H1 (cell line): ENCODE measurements around the gene BAHD1. TPM values are rescaled to one million over a fixed set of nuclear protein-coding genes. Genes with fewer than 3 reads are reported as not detected.
A peak's percentile ranks its signal among the peaks of the same experiment; 100 is the strongest.

ENCODE experiments used
- CTCF ChIA-PET: fragments of 300-600 bp; sonication (Branson Sonifier 250); formaldehyde crosslinking; loops from one replicate; lab custom pipeline; 2021; ENCODE audit not compliant: partially characterized antibody; lab: Charles Lee
- POLR2A ChIA-PET: fragments of 300-600 bp; sonication (Branson Sonifier 250); formaldehyde crosslinking; loops from one replicate; lab custom pipeline; 2021; ENCODE audit warnings: inconsistent platforms; ENCODE audit not compliant: partially characterized antibody; lab: Charles Lee
- DNase-seq, 2 experiments: peaks; one replicate each; pipeline versions ENCODE4 v3.0.0 to v3.0.0-alpha.2; 2010 to 2022; ENCODE audit warnings: low spot score in 2 of 2, low read depth in 1 of 2, mixed read lengths in 1 of 2
- FAIRE-seq: peaks from 2 replicates; lab custom pipeline; 2011; peaks lifted over from hg19 to GRCh38; lab: Jason Lieb, UNC
- H2AFZ ChIP-seq: 2 replicates; pipeline ENCODE4 v1.8.1; 2012; ENCODE audit warnings: low read length, inconsistent platforms
- H2AK5ac ChIP-seq: 2 replicates; pipeline ENCODE4 v1.6.1; 2013; ENCODE audit warnings: low read depth, low read length
- H2BK120ac ChIP-seq: replicated peaks from 2 replicates; pipeline ENCODE3; 2013; ENCODE audit warnings: low read depth, low read length, inconsistent platforms
- H2BK12ac ChIP-seq: 2 replicates; pipeline ENCODE4 v1.6.1; 2013; ENCODE audit warnings: low read depth, low read length
- H2BK15ac ChIP-seq: 2 replicates; pipeline ENCODE4 v1.6.1; 2013; ENCODE audit warnings: low read length
- H2BK20ac ChIP-seq: 2 replicates; pipeline ENCODE4 v1.6.1; 2013; ENCODE audit warnings: low read length
- H2BK5ac ChIP-seq: 2 replicates; pipeline ENCODE4 v1.6.1; 2013; ENCODE audit warnings: low read depth, low read length
- H3K14ac ChIP-seq: 2 replicates; pipeline ENCODE4 v1.6.1; 2013; ENCODE audit warnings: inconsistent platforms; ENCODE audit not compliant: insufficient read length
- H3K18ac ChIP-seq: 2 replicates; pipeline ENCODE4 v1.6.1; 2013; ENCODE audit warnings: low read length; ENCODE audit errors: extremely low read depth
- H3K23ac ChIP-seq: 2 replicates; pipeline ENCODE4 v1.6.1; 2013; ENCODE audit warnings: inconsistent platforms; ENCODE audit not compliant: insufficient read length
- H3K23me2 ChIP-seq: 2 replicates; pipeline ENCODE4 v1.6.1; 2013; ENCODE audit warnings: low read depth, low read length
- H3K27ac ChIP-seq: 2 replicates; pipeline ENCODE4 v1.6.1; 2011; ENCODE audit warnings: low read depth, low read length, inconsistent platforms
- H3K27me3 ChIP-seq, 4 experiments: replicated peaks in 1 of 4; 1 replicate in 1 of 4; 2 replicates in 3 of 4; pipeline versions ENCODE4 v1.6.1 to v1.8.1; 2011 to 2013; ENCODE audit warnings: low read length in 3 of 4, mild to moderate bottlenecking in 3 of 4, inconsistent platforms in 2 of 4, mixed read lengths in 2 of 4, moderate library complexity in 1 of 4; ENCODE audit not compliant: control insufficient read depth in 3 of 4, insufficient read depth in 3 of 4; ENCODE audit errors: extremely low read depth in 1 of 4
- H3K36me3 ChIP-seq, 4 experiments: 2 replicates each; pipeline versions ENCODE4 v1.6.1 to v1.8.1; 2011 to 2013; ENCODE audit warnings: mild to moderate bottlenecking in 4 of 4, low read length in 3 of 4, moderate library complexity in 2 of 4, control low read depth in 1 of 4, inconsistent platforms in 1 of 4; ENCODE audit not compliant: insufficient read depth in 4 of 4, control insufficient read depth in 2 of 4
- H3K4ac ChIP-seq: replicated peaks from 2 replicates; pipeline ENCODE3; 2013; ENCODE audit warnings: low read length, low read depth, mixed read lengths, inconsistent platforms; ENCODE audit not compliant: insufficient read length
- H3K4me1 ChIP-seq, 4 experiments: replicated peaks in 1 of 4; 1 replicate in 1 of 4; 2 replicates in 3 of 4; pipeline versions ENCODE4 v1.6.1 to v1.8.1; 2011 to 2013; ENCODE audit warnings: low read length in 3 of 4, inconsistent platforms in 2 of 4, mixed read lengths in 1 of 4; ENCODE audit not compliant: insufficient read depth in 4 of 4, control insufficient read depth in 3 of 4
- H3K4me2 ChIP-seq, 2 experiments: 2 replicates each; pipeline versions ENCODE4 v1.6.1 to v1.8.1; 2011 to 2013; ENCODE audit warnings: low read depth in 2 of 2, low read length in 2 of 2, control low read depth in 1 of 2, inconsistent platforms in 1 of 2, mild to moderate bottlenecking in 1 of 2; ENCODE audit not compliant: insufficient read depth in 1 of 2
- H3K4me3 ChIP-seq, 4 experiments: fragments of 200-600, 300-600 bp in 1 of 4; sonication (generic), shearing (Covaris generic), sonication (Bioruptor Twin) in 1 of 4; 2 replicates each; pipeline versions ENCODE4 v1.5.1 to v1.8.1; 2011 to 2016; ENCODE audit warnings: low read length in 4 of 4, low read depth in 3 of 4, control low read depth in 2 of 4, inconsistent platforms in 2 of 4, mild to moderate bottlenecking in 2 of 4, mixed read lengths in 1 of 4, moderate library complexity in 1 of 4; ENCODE audit not compliant: insufficient read depth in 2 of 4; ENCODE audit errors: extremely low read depth in 1 of 4
- H3K56ac ChIP-seq: replicated peaks from 2 replicates; pipeline ENCODE3; 2013; ENCODE audit warnings: low read depth, mild to moderate bottlenecking, mixed read lengths, low read length, inconsistent platforms; ENCODE audit not compliant: insufficient read length
- H3K79me1 ChIP-seq: 2 replicates; pipeline ENCODE4 v1.6.1; 2013; ENCODE audit warnings: low read depth, low read length, control low read depth
- H3K79me2 ChIP-seq, 2 experiments: 2 replicates each; pipeline versions ENCODE4 v1.6.1 to v1.8.1; 2012 to 2013; ENCODE audit warnings: low read length in 2 of 2, mild to moderate bottlenecking in 2 of 2, inconsistent platforms in 1 of 2; ENCODE audit not compliant: insufficient read depth in 2 of 2, control insufficient read depth in 1 of 2
- H3K9ac ChIP-seq, 4 experiments: replicated peaks in 1 of 4; 1 replicate in 1 of 4; 2 replicates in 3 of 4; pipeline versions ENCODE4 v1.6.1 to v1.8.1; 2011 to 2013; ENCODE audit warnings: low read depth in 3 of 4, low read length in 3 of 4, control low read depth in 2 of 4, mild to moderate bottlenecking in 2 of 4, moderate library complexity in 2 of 4, inconsistent platforms in 1 of 4; ENCODE audit errors: extremely low read depth in 1 of 4
- H3K9me3 ChIP-seq, 2 experiments: 2 replicates each; pipeline versions ENCODE4 v1.6.1 to v1.8.1; 2012 to 2013; ENCODE audit warnings: mild to moderate bottlenecking in 2 of 2, moderate library complexity in 2 of 2, control low read depth in 1 of 2, inconsistent platforms in 1 of 2, low read depth in 1 of 2, low read length in 1 of 2, mixed read lengths in 1 of 2; ENCODE audit not compliant: insufficient read depth in 2 of 2
- H4K20me1 ChIP-seq, 2 experiments: replicated peaks in 1 of 2; 2 replicates each; pipeline versions ENCODE3 to v1.8.1; 2011 to 2013; ENCODE audit warnings: inconsistent platforms in 2 of 2, low read length in 2 of 2, mild to moderate bottlenecking in 1 of 2; ENCODE audit not compliant: insufficient read depth in 2 of 2, control insufficient read depth in 1 of 2
- H4K5ac ChIP-seq: 2 replicates; pipeline ENCODE4 v1.6.1; 2013; ENCODE audit warnings: low read length, low read depth, mixed read lengths, inconsistent platforms; ENCODE audit not compliant: insufficient read length
- H4K8ac ChIP-seq: 2 replicates; pipeline ENCODE4 v1.8.0; 2013; ENCODE audit warnings: mild to moderate bottlenecking, moderate library complexity, low read length, inconsistent platforms; ENCODE audit not compliant: insufficient read depth; ENCODE audit errors: extremely low read depth
- H4K91ac ChIP-seq: replicated peaks from 2 replicates; pipeline ENCODE3; 2013; ENCODE audit warnings: low read length, mixed read lengths, inconsistent platforms; ENCODE audit not compliant: insufficient read length
- HDAC2 ChIP-seq, 2 experiments: fragments of 300-600 bp in 1 of 2; sonication (generic) in 1 of 2; IDR thresholded peaks; 2 replicates each; pipeline ENCODE4 v1.6.1; 2011 to 2012; ENCODE audit warnings: low read depth in 2 of 2, low read length in 2 of 2, mild to moderate bottlenecking in 2 of 2, moderate library complexity in 2 of 2, borderline replicate concordance in 1 of 2, inconsistent platforms in 1 of 2
- NANOG ChIP-seq: IDR thresholded peaks from 2 replicates; pipeline ENCODE4 v1.6.1; 2011; ENCODE audit warnings: low read length, low read depth, mild to moderate bottlenecking, inconsistent platforms; ENCODE audit not compliant: insufficient read depth, poor library complexity, severe bottlenecking
- POLR2AphosphoS5 ChIP-seq: IDR thresholded peaks from 2 replicates; pipeline ENCODE4 v1.6.1; 2011; ENCODE audit warnings: low read depth, low read length
- RXRA ChIP-seq: IDR thresholded peaks from 2 replicates; pipeline ENCODE4 v1.6.1; 2011; ENCODE audit warnings: low read depth, mild to moderate bottlenecking, low read length, moderate library complexity; ENCODE audit not compliant: insufficient read depth
- ZNF274 ChIP-seq: IDR thresholded peaks from 2 replicates; pipeline ENCODE4 v1.7.0; 2012; ENCODE audit warnings: low read length, borderline replicate concordance; ENCODE audit errors: extremely low read depth
- WGBS, 2 experiments: shearing (Covaris generic) in 1 of 2; methylation state at CpG; one replicate each; pipeline versions ENCODE4 v1.1.6 to v1.1.7; 2013 to 2015; ENCODE audit warnings: low lambda C conversion rate in 2 of 2, mixed read lengths in 2 of 2, inconsistent platforms in 1 of 2, low coverage in 1 of 2, missing lambda C conversion rate in 1 of 2; ENCODE audit not compliant: insufficient replicate concordance in 2 of 2, insufficient coverage in 1 of 2, insufficient read length in 1 of 2; ENCODE audit errors: extremely low coverage in 1 of 2, missing lambda C conversion rate in 1 of 2; 5-methylcytosine and 5-hydroxymethylcytosine counted together
- polyA plus RNA-seq, 7 experiments: library from polyadenylated mRNA; depleted of rRNA in 3 of 7; stranded (reverse) in 5 of 7; unstranded in 2 of 7; fragments of >200 nt in 5 of 7; fragments of 200-250 nt in 2 of 7; gene quantifications; 1 replicate in 5 of 7; 2 replicates in 1 of 7; 4 replicates in 1 of 7; pipeline versions ENCODE4 v1.2.1 to v1.2.3, GENCODE V29; 2011 to 2013; ENCODE audit warnings: missing spikeins in 2 of 7, mixed read lengths in 2 of 7
- total RNA-seq: library from RNA; stranded (reverse); fragmentation: NEBNext Ultra II Directional; extraction: Animal tissue kit (Norgen Biotek cat#: 25700); gene quantifications from 2 replicates; pipeline ENCODE4 v1.2.1, GENCODE V29; 2021

BAHD1 gene
- total and polyA plus RNA-seq, 2 of the 8 experiments (the other 6 are each of a cell fraction or from before 2014, with no cell fraction given): 15.0 to 38.9 TPM

GRCh38 chr15:40416056-40416455 lies 24.7 kb upstream of the BAHD1 start:
- no peaks in the 10 kb centered on the region for H3K79me2 ChIP-seq
- peaks cover 0 to 14% of the 10 kb centered on the region in 2 experiments for H4K20me1 ChIP-seq
- H2AFZ ChIP-seq: no peak overlapping the region
- peaks cover 31 to 70% (median 52%) of the 10 kb centered on the region in 4 experiments for H3K36me3 ChIP-seq
- H2AK5ac ChIP-seq: no peak overlapping the region
- no peak overlapping the region for H4K91ac ChIP-seq
- WGBS, 2 experiments: 95% methylated on average over 14 of the region's 14 CpGs; no CpG with 5 or more reads in 1 of the 2 experiments
- no peak overlapping the region for H3K4ac ChIP-seq
- FAIRE-seq (no peak), DNase-seq (no peak)
- H2BK120ac ChIP-seq: no peak overlapping the region
- no peak overlapping the region for H2BK12ac ChIP-seq
- H3K4me2 ChIP-seq: no peak overlapping the region
- H3K27ac ChIP-seq: no peak overlapping the region
- POLR2A ChIA-PET: interaction anchor here (0.9 to 8.8 kb wide), 8 partner anchors 10 to 127 kb away, joined by 3 to 77 read pairs (median 4); partner anchors contain the start of genes BAHD1, IVD and KNSTRN
- H4K5ac ChIP-seq: no peak overlapping the region
- H3K4me3 ChIP-seq: no peak overlapping the region
- no peaks in the 10 kb centered on the region for H3K4me1 ChIP-seq
- no peak overlapping the region for H2BK20ac ChIP-seq
- no peak overlapping the region for H3K56ac ChIP-seq
- H3K23ac ChIP-seq: no peak overlapping the region
- H4K8ac ChIP-seq: no peak overlapping the region
- CTCF ChIA-PET: interaction anchor here (1.1 to 16.2 kb wide), 2 partner anchors 75 to 129 kb away, joined by 3 to 184 read pairs; partner anchors contain the start of gene CCDC9B
- H2BK5ac ChIP-seq: peak overlapping the region; percentile 5; the same call in 1 of the 2 replicates
- no peaks in the 10 kb centered on the region for H3K27me3 ChIP-seq
- no peaks in the 10 kb centered on the region for H3K23me2 ChIP-seq
- no peak overlapping the region for H3K14ac ChIP-seq
- H2BK15ac ChIP-seq: no peak overlapping the region
- TF ChIP-seq POLR2AphosphoS5 (no peak), RXRA (no peak), HDAC2 (IDR thresholded peaks at IDR 0.05; ENCODE audit: borderline replicate concordance in 1 of 2, low read depth in 2 of 2, low read length in 2 of 2) (no peak), NANOG (no peak), ZNF274 (no peak)
- H3K18ac ChIP-seq: no peak overlapping the region
- H3K9me3 ChIP-seq: no peaks in the 10 kb centered on the region
- no peaks in the 10 kb centered on the region for H3K79me1 ChIP-seq
- H3K9ac ChIP-seq: no peak overlapping the region
